WI38 (cell line): ENCODE measurements around the gene DALRD3.

Experiments
- H3K4me3 ChIP-seq: 2 replicates; pipeline ENCODE4 v1.5.1; 2011; ENCODE audit warnings: low read depth, mild to moderate bottlenecking, control low read depth, low read length
- CTCF ChIP-seq: IDR thresholded peaks from 2 replicates; pipeline ENCODE4 v1.5.1; 2012; ENCODE audit warnings: low read depth, mild to moderate bottlenecking, control low read depth, low read length

DALRD3 gene

GRCh38 chr3:49025793-49026520 is 7.6 kb upstream of the DALRD3 start:
- no peak for TF ChIP-seq CTCF

GRCh38 chr3:49025005-49025792 is 6.8 kb upstream of the DALRD3 start:
- TF ChIP-seq CTCF = no peak
- H3K4me3 ChIP-seq = no peak overlapping the region

More at GRCh38 chr3:49025793-49026520, 7.6 kb upstream of the DALRD3 start:
- H3K4me3 ChIP-seq = no peak overlapping the region

GRCh38 chr3:49024449-49024848 is 6.1 kb upstream of the DALRD3 start:
- TF ChIP-seq CTCF = no peak
- H3K4me3 ChIP-seq = no peak overlapping the region

GRCh38 chr3:49023775-49024174 is 5.4 kb upstream of the DALRD3 start:
- no peak for TF ChIP-seq CTCF
- H3K4me3 ChIP-seq = no peak overlapping the region

GRCh38 chr3:49022688-49023171 is 4.3 kb upstream of the DALRD3 start:
- no peak for TF ChIP-seq CTCF
- peak overlapping the region; percentile 71 for H3K4me3 ChIP-seq

GRCh38 chr3:49021813-49022687 is 3.7 kb upstream of the DALRD3 start, which contains the start of gene NDUFAF3:
TSS of gene NDUFAF3 (plus strand) at chr3:49022121. CDS start at chr3:49022145, 24 bp downstream.
- H3K4me3 ChIP-seq = peak within 1 kb of the TSS; percentile 71
- TF ChIP-seq CTCF = peak; percentile 78
